COLO829 (cell line): ENCODE measurements around the gene SLC39A3.
A peak's percentile ranks its signal among the peaks of the same experiment; 100 is the strongest.
"Not testable (repeated sequence)": the region's sequence is repeated elsewhere in the genome, so short reads cannot be mapped to it uniquely, and the experiment has no call there.

Experiments used
- DNase-seq: peaks from one replicate; pipeline ENCODE4 v3.0.0; 2012; ENCODE audit warnings: low spot score

SLC39A3 gene

DNA sequence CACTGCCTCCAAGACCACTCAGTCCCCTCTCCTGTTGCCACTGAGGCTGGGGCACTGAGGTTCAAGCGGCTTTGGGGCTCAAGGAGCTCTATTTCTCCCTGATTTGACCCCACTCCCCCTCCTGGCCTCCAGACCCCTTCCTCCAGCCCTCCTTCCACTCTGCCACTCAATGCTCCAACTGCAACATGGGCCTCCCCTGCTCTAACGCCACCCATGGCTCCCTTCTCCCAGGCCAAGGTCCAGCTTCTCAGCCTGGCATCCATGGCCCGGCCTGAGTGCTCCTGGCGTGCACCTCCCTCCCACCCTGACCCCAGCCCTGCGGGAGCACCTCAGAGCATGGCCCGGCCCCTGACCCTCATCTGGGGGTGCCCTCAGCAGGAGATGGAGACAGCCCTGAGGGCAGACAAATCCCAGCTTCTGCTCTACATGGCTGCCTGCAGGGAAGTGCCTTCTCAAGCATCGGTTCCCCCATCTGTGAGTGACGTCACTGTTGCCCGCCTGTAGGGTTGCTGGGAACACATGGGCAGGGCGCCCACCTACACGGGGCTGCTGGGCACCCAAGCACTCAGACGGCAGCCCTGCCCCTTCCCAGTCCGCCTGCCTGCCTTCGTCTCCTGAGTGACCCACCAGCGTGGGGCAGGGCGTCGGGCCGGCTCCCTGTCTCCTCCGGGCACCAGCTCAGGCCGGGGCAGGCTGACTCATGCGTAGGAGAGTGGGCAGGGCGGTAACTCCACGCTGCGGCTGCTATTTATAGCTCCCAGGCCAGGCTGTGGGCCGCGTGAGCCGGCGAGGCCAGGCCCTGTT lies 17.1 kb downstream of the SLC39A3 start:
- peak; percentile 81 for DNase-seq

DNA sequence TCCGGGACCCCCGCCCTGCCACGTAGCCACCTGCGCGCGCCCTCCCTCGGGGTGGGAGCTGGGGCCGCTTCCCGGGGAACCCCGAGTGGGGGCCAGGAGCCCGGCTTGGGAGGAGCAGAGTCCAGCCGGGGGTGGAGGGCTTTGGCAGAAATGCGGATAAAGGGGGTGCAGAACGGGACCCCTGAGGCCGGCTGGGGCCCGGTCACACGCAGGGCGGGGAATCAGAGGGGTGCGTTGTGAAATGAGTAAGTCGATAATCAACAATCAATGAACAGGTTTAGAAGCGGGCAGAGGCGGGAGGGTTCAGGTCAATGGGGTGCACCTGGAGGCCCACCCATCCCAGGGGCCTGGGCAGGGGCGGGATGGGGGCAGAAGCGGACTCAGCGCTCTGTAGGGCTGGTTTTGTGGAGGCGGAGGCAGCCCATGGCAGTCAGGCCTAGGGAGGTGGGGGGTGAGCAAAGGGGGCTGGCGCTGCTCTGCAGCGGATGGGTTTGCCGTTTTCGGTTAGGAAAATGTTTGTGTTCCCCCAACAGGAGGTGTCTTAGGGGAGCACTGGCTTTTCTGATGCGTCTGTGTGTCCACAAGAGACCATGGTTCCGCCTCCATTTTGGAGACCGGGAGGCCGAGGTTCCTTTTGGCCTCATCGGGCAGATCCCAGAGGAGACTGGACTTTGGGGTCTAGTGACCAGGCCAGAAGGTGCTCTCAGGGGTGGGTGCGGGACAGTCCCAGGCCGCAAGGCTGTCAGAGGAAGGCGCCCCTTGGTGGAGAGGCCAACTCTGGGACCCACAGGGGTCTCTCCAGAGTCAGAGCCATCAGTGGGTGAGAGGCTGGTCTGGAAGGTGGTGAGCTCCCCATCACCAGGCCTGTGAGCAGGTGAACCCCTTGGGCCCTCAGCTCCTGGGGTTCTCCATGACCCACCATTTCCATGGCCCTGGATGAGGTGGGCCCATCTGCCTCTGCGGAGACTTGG lies 18.0 kb downstream of the SLC39A3 start:
- no peak for DNase-seq

DNA sequence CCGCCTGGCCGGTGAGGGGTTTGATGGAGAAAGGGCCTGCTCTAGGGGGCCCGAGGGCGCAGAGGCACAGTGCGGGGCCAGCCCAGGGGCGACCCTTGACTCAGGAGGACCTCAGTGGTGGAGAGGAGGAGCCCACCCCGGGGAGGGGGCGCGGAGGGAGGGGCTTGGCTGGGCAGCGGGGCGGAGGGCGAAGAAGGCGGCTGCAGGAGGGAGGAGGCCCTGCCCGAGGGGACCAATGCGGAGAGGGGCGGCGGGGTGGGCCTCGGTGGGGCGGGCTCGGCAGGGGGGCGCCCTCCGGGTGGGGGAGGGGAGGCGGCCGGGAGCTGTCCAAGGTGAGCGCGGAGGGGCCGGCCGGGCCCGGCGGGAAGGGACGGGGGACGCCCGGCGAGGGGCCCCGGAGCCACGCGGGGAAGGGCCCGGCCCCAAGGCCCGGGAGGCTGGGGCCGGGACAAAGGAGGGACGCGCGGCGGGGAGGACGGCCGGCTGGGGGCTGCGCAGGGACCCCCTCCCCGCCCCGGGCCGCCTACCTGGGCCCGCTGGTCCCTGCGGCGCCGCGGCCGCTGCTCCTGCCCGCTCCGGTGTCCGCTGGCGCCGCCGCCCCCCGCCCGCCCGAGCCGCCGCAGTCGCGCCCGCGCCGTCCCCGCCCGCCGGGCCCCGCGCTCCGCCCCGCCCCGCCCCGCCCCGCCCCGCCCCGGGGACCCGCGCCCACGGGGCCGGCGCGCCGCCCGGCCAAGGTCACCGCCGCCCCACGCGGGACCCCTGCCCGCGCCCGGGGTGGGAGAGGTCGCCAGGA lies 18.8 kb downstream of the SLC39A3 start, which contains the start of gene DIRAS1:
DIRAS1 (minus strand) TSS at position 596 of the 793 bp plus-strand sequence. CDS start 3,566 bp downstream, outside the sequence.
- DNase-seq: no peak

GRCh38 chr19:2719920-2720776 lies 19.7 kb downstream of the SLC39A3 start:
- no peak for DNase-seq

DNA sequence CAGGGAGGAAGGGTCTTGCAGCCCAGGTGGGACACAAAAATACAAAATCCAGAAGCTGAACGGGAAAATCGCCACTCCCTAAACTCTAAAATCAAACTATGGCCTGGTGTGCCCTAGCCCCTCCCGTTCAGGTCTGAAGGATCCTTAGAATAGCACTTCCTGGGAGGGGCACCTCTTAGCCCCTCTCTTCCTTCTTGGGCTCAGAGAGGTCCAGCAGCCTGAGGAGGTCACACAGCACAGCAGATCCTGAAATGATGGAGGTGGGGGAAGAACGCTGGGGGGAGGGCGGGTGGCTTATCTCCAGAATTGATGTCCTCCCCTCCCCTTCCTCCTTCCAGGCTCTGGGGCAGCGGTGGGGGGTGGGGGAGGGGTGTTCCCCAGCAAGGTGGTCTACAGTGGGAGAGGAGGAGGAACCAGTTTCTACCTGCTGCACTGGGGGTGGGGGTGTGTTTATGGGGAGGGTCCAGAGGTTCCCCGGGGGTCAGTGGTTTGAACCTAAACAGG lies 20.5 kb downstream of the SLC39A3 start:
- DNase-seq: no peak

GRCh38 chr19:2717638-2718541 lies 21.9 kb downstream of the SLC39A3 start:
- DNase-seq: no peak

GRCh38 chr19:2716722-2717637 lies 22.8 kb downstream of the SLC39A3 start:
- no peak for DNase-seq

GRCh38 chr19:2716275-2716650 lies 23.6 kb downstream of the SLC39A3 start:
- DNase-seq: no peak

- no peak for DNase-seq
Observed at GRCh38 chr19:2715470-2716274, 24.1 kb downstream of the SLC39A3 start.

DNA sequence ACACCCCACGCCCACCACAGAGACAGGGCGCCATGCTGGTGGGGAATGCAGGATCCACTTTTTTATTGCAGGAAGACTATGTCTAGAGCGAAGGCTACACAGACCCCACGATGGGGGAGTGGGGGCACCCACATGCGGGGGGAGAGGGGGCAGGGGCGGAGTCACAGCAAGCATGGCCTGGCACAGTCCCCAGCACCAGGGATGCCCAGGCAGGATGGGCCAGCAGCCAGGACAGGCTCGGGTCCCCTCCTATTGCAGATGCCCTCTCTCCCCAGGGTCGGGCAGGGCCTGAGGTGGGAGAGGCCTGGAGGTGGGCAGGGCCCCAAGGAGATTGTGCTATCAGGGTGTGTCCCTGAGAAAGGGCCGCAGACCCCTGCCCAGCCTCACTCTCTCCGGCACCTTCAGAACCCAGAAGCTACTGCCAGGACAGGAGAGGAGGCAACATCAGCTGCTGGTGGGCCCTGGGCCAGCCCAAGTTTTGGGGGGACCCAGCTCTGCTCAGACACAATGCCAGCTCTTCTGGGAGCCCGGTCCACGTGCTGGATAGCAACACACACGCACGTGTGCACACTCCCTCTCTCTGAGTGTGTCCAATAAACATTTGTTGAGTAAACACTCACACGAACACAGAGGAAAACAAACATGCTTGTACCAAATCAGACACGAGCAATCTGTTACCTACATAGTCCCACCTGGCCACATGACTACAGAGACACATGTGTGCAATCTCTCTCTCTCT lies 25.1 kb downstream of the SLC39A3 start:
- DNase-seq: no peak

DNA sequence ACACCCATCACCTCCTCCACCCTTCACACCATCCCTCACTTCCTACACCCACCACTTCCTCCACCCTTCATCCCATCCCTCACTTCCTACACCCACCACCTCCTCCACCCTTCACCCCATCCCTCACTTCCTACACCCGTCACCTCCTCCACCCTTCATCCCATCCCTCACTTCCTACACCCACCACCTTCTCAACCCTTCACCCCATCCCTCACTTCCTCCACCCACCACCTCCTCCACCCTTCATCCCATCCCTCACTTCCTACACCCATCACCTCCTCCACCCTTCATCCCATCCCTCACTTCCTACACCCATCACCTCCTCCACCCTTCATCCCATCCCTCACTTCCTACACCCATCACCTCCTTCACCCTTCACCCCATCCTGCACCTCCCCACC lies 25.7 kb downstream of the SLC39A3 start:
- not testable (repeated sequence) for DNase-seq

- DNase-seq: not testable (repeated sequence)
Observed at GRCh38 chr19:2713170-2713569, 26.6 kb downstream of the SLC39A3 start.

DNA sequence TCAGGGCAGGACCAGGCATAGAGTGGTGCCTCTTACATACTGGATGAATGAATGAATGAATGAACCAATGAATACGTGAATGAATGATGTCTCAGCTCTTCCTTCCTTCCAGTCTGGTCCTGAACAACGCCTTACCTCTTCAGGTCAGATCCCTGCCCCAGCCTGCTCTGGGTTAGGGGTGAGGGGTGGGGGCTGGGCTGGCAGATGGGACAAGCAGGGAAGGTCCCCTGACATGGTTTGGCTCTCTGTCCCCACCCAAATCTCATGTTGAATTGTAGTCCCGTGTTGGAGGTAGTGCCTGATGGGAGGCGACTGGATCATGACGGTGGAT lies 28.0 kb downstream of the SLC39A3 start:
- no peak for DNase-seq

DNA sequence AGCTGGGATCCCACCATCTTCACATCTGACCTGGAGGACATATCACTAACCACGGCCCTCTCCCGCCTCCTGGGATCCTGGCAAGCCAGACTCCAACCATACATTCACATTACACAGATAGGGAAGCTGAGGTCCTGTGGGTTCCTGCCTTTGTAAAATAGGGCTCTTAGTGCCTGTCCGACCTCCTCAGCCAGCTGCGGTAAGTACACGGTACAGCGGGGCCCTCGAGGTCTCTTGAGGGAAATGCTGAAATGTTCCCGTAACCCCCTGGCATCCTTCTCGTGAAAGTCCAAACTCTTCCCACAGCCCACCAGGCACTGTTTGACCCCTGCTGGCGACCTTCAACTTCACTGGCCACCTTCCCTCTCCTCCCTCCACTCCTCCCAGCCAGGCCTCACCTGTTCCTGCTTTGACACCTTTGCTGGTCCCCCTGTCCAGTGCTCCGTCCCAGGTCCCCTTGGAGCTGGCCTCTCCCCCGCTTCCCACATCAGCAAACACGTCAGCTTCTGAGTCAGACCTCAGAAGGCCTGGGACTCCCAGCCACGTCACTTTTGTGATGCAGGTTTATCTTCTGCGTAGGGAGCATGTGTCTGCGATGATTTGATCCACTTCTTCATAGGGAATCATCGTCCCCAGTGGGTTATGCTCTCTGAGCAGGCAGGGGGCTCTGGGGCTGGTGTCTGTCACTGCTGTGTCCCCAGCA lies 28.5 kb downstream of the SLC39A3 start:
- DNase-seq: no peak

- no peak for DNase-seq
Observed at GRCh38 chr19:2706251-2706650, 33.6 kb downstream of the SLC39A3 start.

- DNase-seq: no peak
Observed at GRCh38 chr19:2703691-2704216, 36.1 kb downstream of the SLC39A3 start.
